Calu3 (cell line): ENCODE data around the gene TSPOAP1. TPM values are rescaled to one million over a fixed set of nuclear protein-coding genes. Genes with fewer than 3 reads are reported as not detected.
A peak's percentile ranks its signal among the peaks of the same experiment; 100 is the strongest.

ENCODE experiments used
- BruUV-seq: library from RNA; stranded (reverse); fragments of 400-500 nt; replicated peaks from 2 replicates; lab custom pipeline; 2021; lab: Mats Ljungman, UMichigan
- CTCF ChIA-PET: fragments of 300-600 bp; sonication (Branson Sonifier 250); formaldehyde crosslinking; loops from one replicate; lab custom pipeline; 2022; ENCODE audit warnings: antibody characterized with exemption; lab: Charles Lee
- DNase-seq: peaks from one replicate; pipeline ENCODE4 v3.0.0; 2022
- H3K27ac Mint-ChIP-seq: one replicate; pipeline ENCODE4 v1.8.0; 2022; ENCODE audit warnings: mixed read lengths; ENCODE audit not compliant: unreplicated experiment
- H3K27me3 Mint-ChIP-seq: one replicate; pipeline ENCODE4 v1.8.0; 2022; ENCODE audit warnings: mixed read lengths; ENCODE audit not compliant: unreplicated experiment
- H3K36me3 Mint-ChIP-seq: one replicate; pipeline ENCODE4 v1.8.0; 2022; ENCODE audit warnings: mild to moderate bottlenecking, moderate library complexity, mixed read lengths; ENCODE audit not compliant: insufficient read depth, unreplicated experiment
- H3K4me1 Mint-ChIP-seq: one replicate; pipeline ENCODE4 v1.8.0; 2022; ENCODE audit warnings: mild to moderate bottlenecking, low read depth, mixed read lengths; ENCODE audit not compliant: unreplicated experiment
- H3K4me3 Mint-ChIP-seq: one replicate; pipeline ENCODE4 v1.8.0; 2022; ENCODE audit warnings: mild to moderate bottlenecking, low read depth, moderate library complexity, mixed read lengths; ENCODE audit not compliant: unreplicated experiment
- H3K9me3 Mint-ChIP-seq: one replicate; pipeline ENCODE4 v1.8.0; 2022; ENCODE audit warnings: low read depth, mixed read lengths; ENCODE audit not compliant: unreplicated experiment
- intact Hi-C: fragments of 100-400 bp; cut with micrococcal nuclease; formaldehyde crosslinking; loops from one replicate; pipeline ENCODE4 v1.10.0; 2022; ENCODE audit not compliant: unreplicated experiment
- total RNA-seq: library from RNA; stranded (reverse); gene quantifications from 2 replicates; pipeline ENCODE4 v1.2.3, GENCODE V29; 2022
- TF ChIP-seq, protein P1 (sequence below): fragments of 200-600 bp; IDR thresholded peaks from one replicate; pipeline ENCODE4 v1.8.0; 2022; ENCODE audit warnings: antibody characterized with exemption; ENCODE audit not compliant: unreplicated experiment

TSPOAP1 gene
- total RNA-seq, 1 experiment from 2014 or later, result not detected

DNA sequence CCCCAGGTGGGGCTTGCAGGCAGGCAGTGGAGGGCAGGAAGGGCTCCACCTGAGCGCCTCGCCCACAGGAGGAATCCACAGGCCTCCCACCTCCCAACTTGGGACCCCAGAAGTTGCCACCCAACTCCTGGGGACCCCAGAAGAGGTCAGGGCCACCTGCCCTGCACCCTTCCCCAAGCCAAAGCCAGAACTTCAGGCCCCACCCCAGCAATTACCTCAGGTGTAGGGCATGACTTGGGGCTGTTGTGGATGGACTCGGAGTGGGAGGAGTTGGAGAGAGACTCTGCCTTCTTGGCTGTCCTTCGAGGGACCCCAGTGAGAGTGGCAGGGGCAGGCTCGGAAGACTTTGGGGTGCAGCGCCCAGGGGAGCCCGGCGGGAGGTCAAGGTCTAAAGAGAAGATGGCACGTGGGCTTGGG is 10.5 kb downstream of the TSPOAP1 start:
- intact Hi-C loops, result no loop called here
- Mint-ChIP-seq H3K36me3 (no peaks in the 10 kb centered on the region), H3K27me3 (peaks cover 80% of the 10 kb centered on the region), H3K27ac (no peak overlapping the region), H3K9me3 (no peaks in the 10 kb centered on the region), H3K4me1 (no peaks in the 10 kb centered on the region), H3K4me3 (no peak overlapping the region)
- CTCF ChIA-PET, result interaction anchor here (0.8 to 1.7 kb wide), 6 partner anchors 34 to 130 kb away, joined by 3 to 40 read pairs (median 6); partner anchors contain the start of genes RNF43 and SUPT4H1
- BruUV-seq, result no TSS peak
- no peak for DNase-seq
- TF ChIP-seq, protein P1, sequence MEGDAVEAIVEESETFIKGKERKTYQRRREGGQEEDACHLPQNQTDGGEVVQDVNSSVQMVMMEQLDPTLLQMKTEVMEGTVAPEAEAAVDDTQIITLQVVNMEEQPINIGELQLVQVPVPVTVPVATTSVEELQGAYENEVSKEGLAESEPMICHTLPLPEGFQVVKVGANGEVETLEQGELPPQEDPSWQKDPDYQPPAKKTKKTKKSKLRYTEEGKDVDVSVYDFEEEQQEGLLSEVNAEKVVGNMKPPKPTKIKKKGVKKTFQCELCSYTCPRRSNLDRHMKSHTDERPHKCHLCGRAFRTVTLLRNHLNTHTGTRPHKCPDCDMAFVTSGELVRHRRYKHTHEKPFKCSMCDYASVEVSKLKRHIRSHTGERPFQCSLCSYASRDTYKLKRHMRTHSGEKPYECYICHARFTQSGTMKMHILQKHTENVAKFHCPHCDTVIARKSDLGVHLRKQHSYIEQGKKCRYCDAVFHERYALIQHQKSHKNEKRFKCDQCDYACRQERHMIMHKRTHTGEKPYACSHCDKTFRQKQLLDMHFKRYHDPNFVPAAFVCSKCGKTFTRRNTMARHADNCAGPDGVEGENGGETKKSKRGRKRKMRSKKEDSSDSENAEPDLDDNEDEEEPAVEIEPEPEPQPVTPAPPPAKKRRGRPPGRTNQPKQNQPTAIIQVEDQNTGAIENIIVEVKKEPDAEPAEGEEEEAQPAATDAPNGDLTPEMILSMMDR, result no peak

DNA sequence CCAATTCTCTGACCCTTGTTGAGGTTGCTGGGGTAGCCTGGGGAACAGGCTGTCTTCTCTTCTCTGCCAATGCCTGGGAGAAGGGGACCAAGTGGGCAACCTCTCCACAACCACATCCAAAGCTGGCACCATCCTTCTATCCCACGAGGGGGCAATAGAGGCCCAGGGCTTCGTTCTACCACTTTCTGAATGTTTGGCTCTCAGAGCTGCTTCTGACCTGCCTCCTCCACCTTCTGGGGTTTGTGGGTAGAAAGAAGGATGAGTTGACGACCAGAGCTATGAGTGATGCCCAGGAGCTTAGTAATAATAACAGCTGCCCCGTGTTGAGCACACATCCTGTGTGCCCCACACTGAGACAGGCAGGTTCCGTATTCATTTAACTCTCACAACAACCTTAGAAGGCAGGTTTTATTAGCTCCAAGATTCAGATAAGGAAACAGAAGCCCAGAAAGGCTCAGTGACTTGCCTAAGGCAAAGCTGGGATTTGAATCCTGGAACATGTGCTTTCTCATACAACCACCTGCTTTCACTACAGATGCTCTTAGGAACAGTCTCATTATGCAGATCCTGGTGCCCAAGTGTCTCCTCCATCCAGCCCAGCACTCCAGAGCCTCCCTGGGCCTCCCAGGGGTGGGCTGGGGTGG is 11.1 kb downstream of the TSPOAP1 start:
- peak; percentile 61 for DNase-seq
- TF ChIP-seq, protein P1, result peak; percentile 49
- CTCF ChIA-PET, result interaction anchor here (0.8 to 1.7 kb wide), 7 partner anchors 14 to 130 kb away, joined by 3 to 40 read pairs (median 5); partner anchors contain the start of genes RNF43 and SUPT4H1
- Mint-ChIP-seq H3K36me3 (no peaks in the 10 kb centered on the region), H3K4me3 (no peak overlapping the region), H3K9me3 (no peaks in the 10 kb centered on the region), H3K4me1 (no peaks in the 10 kb centered on the region), H3K27me3 (peaks cover 80% of the 10 kb centered on the region), H3K27ac (no peak overlapping the region)
- no TSS peak for BruUV-seq
- intact Hi-C loops, result loop anchor here (1.0 kb wide), 2 partner anchors 100 to 130 kb away; partner anchors contain the start of gene RNF43

GRCh38 chr17:58316260-58316960 is 12.2 kb downstream of the TSPOAP1 start:
- intact Hi-C loops, result no loop called here
- DNase-seq, result no peak
- Mint-ChIP-seq H3K9me3 (no peaks in the 10 kb centered on the region), H3K4me3 (no peak overlapping the region), H3K27ac (no peak overlapping the region), H3K27me3 (peaks cover 70% of the 10 kb centered on the region), H3K36me3 (no peaks in the 10 kb centered on the region), H3K4me1 (no peaks in the 10 kb centered on the region)
- BruUV-seq, result no TSS peak
- CTCF ChIA-PET, result interaction anchor here (0.5 to 1.7 kb wide), 4 partner anchors 13 to 1062 kb away, joined by 3 to 40 read pairs (median 8); partner anchors contain the start of gene RNF43
- TF ChIP-seq, protein P1, result no peak

- TF ChIP-seq, protein P1, result no peak
- Mint-ChIP-seq H3K9me3 (no peaks in the 10 kb centered on the region), H3K27ac (no peak overlapping the region), H3K36me3 (no peaks in the 10 kb centered on the region), H3K4me3 (no peak overlapping the region), H3K27me3 (peaks cover 64% of the 10 kb centered on the region), H3K4me1 (no peaks in the 10 kb centered on the region)
- DNase-seq, result no peak
- CTCF ChIA-PET, result interaction anchor here (0.6 kb wide), 1 partner anchor 176 kb away, joined by 3 read pairs; no protein-coding TSS in a partner anchor
- BruUV-seq, result no TSS peak
- intact Hi-C loops, result no loop called here
Measured at GRCh38 chr17:58315750-58316149, 12.8 kb downstream of the TSPOAP1 start.
